Prostate gland (tissue), 2 donors: ENCODE measurements around the gene DPH1.

Experiments used
- CTCF ChIP-seq, 4 experiments: fragments of 200-600 bp in 2 of 4; fragments of 450-650 bp in 2 of 4; sonication (generic) in 2 of 4; IDR thresholded peaks; 1 replicate in 3 of 4; 2 replicates in 1 of 4; pipeline ENCODE4 v1.5.1; 2016 to 2019; ENCODE audit warnings: antibody characterized with exemption in 4 of 4, mild to moderate bottlenecking in 2 of 4, moderate library complexity in 2 of 4
- POLR2A ChIP-seq: fragments of 450-650 bp; IDR thresholded peaks from one replicate; pipeline ENCODE4 v1.6.1; 2016; ENCODE audit warnings: antibody characterized with exemption, mild to moderate bottlenecking
- POLR2AphosphoS5 ChIP-seq: sonication (generic); formaldehyde crosslinking; IDR thresholded peaks from one replicate; pipeline ENCODE4 v1.6.1; 2017; ENCODE audit warnings: antibody characterized with exemption

- TF ChIP-seq POLR2AphosphoS5 (no peak), CTCF (IDR thresholded peaks at IDR 0.05) (no peak), POLR2A (no peak)
Observed at GRCh38 chr17:2008332-2009126, 21.4 kb upstream of the DPH1 start.
